Astrocyte (in vitro differentiated cells and primary cell): ENCODE data around the gene ZDHHC11.

Experiments
- CTCF ChIP-seq: IDR thresholded peaks from 2 replicates; pipeline ENCODE4 v1.5.1; 2011; ENCODE audit warnings: low read depth, mild to moderate bottlenecking, inconsistent platforms, low read length, moderate library complexity; ENCODE audit not compliant: insufficient read depth
- EZH2 ChIP-seq: IDR thresholded peaks from 2 replicates; pipeline ENCODE4 v1.6.1; 2012; ENCODE audit warnings: mild to moderate bottlenecking, low read length, inconsistent platforms; ENCODE audit not compliant: insufficient read depth

- TF ChIP-seq EZH2 (no peak), CTCF (no peak)
Measured at GRCh38 chr5:760363-761058, 90.3 kb downstream of the ZDHHC11 start.
